Thoracic aorta (tissue), 2 donors: Measurements from ENCODE around the gene CAMTA2. TPM values are rescaled to one million over a fixed set of nuclear protein-coding genes. Genes with fewer than 3 reads are reported as not detected.
A peak's percentile ranks its signal among the peaks of the same experiment; 100 is the strongest.

ENCODE experiments used
- ATAC-seq: fragments of 150-250 bp; one replicate; pipeline ENCODE4 v1.8.0; 2017; ENCODE audit warnings: low read depth; ENCODE audit not compliant: insufficient number of reproducible peaks, low FRiP score
- DNase-seq: peaks from one replicate; pipeline ENCODE4 v3.0.0-alpha.2; 2020; ENCODE audit warnings: low spot score
- H3K27ac ChIP-seq, 2 donors: fragments of 200-600 bp; sonication (generic); 1 replicate in 1 of 2; 2 replicates in 1 of 2; pipeline ENCODE4 v1.5.1; 2016; ENCODE audit warnings: mild to moderate bottlenecking in 2 of 2, moderate library complexity in 2 of 2
- H3K27me3 ChIP-seq: fragments of 200-600 bp; sonication (generic); replicated peaks from 2 replicates; pipeline ENCODE4 v1.6.0; 2016; ENCODE audit warnings: mild to moderate bottlenecking; ENCODE audit not compliant: insufficient read depth
- H3K36me3 ChIP-seq: fragments of 200-600 bp; sonication (generic); one replicate; pipeline ENCODE4 v1.5.1; 2016
- H3K4me1 ChIP-seq, 2 donors: fragments of 200-600 bp; sonication (generic); 1 replicate in 1 of 2; 2 replicates in 1 of 2; pipeline versions ENCODE4 v1.5.1 to v1.6.0; 2016; ENCODE audit warnings: low read depth in 2 of 2, mild to moderate bottlenecking in 1 of 2; ENCODE audit not compliant: control insufficient read depth in 1 of 2
- H3K4me3 ChIP-seq: fragments of 200-600 bp; sonication (generic); 2 replicates; pipeline ENCODE4 v1.5.1; 2016; ENCODE audit warnings: mild to moderate bottlenecking
- H3K9me3 ChIP-seq: fragments of 200-600 bp; sonication (generic); 2 replicates; pipeline ENCODE4 v1.5.1; 2016
- CTCF ChIP-seq: fragments of 200-600 bp; sonication (generic); IDR thresholded peaks from one replicate; pipeline ENCODE4 v1.5.1; 2019; ENCODE audit warnings: antibody characterized with exemption
- total RNA-seq, 2 donors: library from RNA; depleted of rRNA; stranded (reverse); fragments of >200 nt; gene quantifications; one replicate each; pipeline versions ENCODE4 v1.1.0 to v1.2.3, GENCODE V29; 2016

CAMTA2 gene
- total RNA-seq, 2 donors from 2014 or later, result 31.3 to 34.0 TPM

- ATAC-seq (no peak), DNase-seq (no peak)
- peaks cover 23% of the 10 kb centered on the region for H3K36me3 ChIP-seq
Observed at GRCh38 chr17:4959261-4959965, 28.1 kb downstream of the CAMTA2 start.

GRCh38 chr17:4958102-4958501 lies 29.4 kb downstream of the CAMTA2 start:
- no peak for TF ChIP-seq CTCF
- Histone ChIP-seq H3K9me3 (no peaks in the 10 kb centered on the region), H3K27ac (no peak overlapping the region), H3K36me3 (peaks cover 23% of the 10 kb centered on the region), H3K27me3 (no peaks in the 10 kb centered on the region), H3K4me1 (peaks cover 6 to 7% of the 10 kb centered on the region in 2 donors), H3K4me3 (no peak overlapping the region)
- ATAC-seq (no peak), DNase-seq (no peak)

More at GRCh38 chr17:4959261-4959965, 28.1 kb downstream of the CAMTA2 start:
- H3K4me1 ChIP-seq, result no peaks in the 10 kb centered on the region
- no peak overlapping the region for H3K27ac ChIP-seq
- no peaks in the 10 kb centered on the region for H3K9me3 ChIP-seq
- H3K4me3 ChIP-seq, result no peak overlapping the region
- H3K27me3 ChIP-seq, result no peaks in the 10 kb centered on the region
- TF ChIP-seq CTCF, result no peak

GRCh38 chr17:4956493-4957061 lies 30.9 kb downstream of the CAMTA2 start:
- no peak for TF ChIP-seq CTCF
- DNase-seq (no peak), ATAC-seq (no peak)
- peaks cover 21% of the 10 kb centered on the region for H3K36me3 ChIP-seq
- H3K4me3 ChIP-seq, result no peak overlapping the region
- H3K4me1 ChIP-seq, result peaks cover 9 to 15% of the 10 kb centered on the region in 2 donors
- H3K27ac ChIP-seq, result no peak overlapping the region
- no peaks in the 10 kb centered on the region for H3K27me3 ChIP-seq
- no peaks in the 10 kb centered on the region for H3K9me3 ChIP-seq

- no peak overlapping the region for H3K27ac ChIP-seq
- TF ChIP-seq CTCF, result no peak
Observed at GRCh38 chr17:4955091-4955490, 32.4 kb downstream of the CAMTA2 start.

GRCh38 chr17:4953451-4953961 lies 34.0 kb downstream of the CAMTA2 start:
- Histone ChIP-seq H3K27ac (peak overlapping the region; percentile 60 to 73), H3K36me3 (no peaks in the 10 kb centered on the region), H3K4me3 (no peak overlapping the region), H3K9me3 (no peaks in the 10 kb centered on the region), H3K27me3 (no peaks in the 10 kb centered on the region), H3K4me1 (peaks cover 12 to 28% of the 10 kb centered on the region in 2 donors)
- DNase-seq (no peak), ATAC-seq (no peak)
- TF ChIP-seq CTCF, result no peak

More at GRCh38 chr17:4955091-4955490, 32.4 kb downstream of the CAMTA2 start:
- Histone ChIP-seq H3K4me1 (peaks cover 12 to 28% of the 10 kb centered on the region in 2 donors), H3K36me3 (peaks cover 10% of the 10 kb centered on the region), H3K9me3 (no peaks in the 10 kb centered on the region), H3K27me3 (no peaks in the 10 kb centered on the region), H3K4me3 (no peak overlapping the region)
- DNase-seq (no peak), ATAC-seq (no peak)
